Middle frontal gyrus (tissue), 1 donor: ENCODE measurements around the gene CNNM4.

Experiments used
- DNase-seq: peaks from one replicate; pipeline ENCODE4 v3.0.0-alpha.2; 2015; ENCODE audit warnings: low spot score; ENCODE audit errors: extremely low spot score

Gene CNNM4

DNA sequence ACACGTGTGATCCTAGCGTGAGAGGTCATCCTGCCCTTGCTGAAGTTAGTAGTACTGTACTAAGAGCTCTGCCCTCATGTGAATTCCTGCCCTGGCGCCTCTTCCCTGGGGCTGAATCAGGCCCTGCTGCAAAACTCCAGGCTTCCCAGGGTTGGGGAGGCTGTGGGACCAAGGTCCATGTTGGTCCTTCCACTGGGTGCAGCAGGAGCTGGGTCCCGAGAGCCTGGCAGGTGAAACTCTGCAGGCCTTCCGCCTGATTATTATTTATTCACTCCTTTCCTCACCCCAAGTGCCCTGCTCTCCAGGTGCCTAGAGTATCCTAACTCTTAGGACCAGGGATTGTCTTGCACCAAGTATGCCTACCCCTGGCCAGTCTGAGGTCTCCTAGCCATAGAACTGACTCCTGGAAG is 50.1 kb downstream of the CNNM4 start:
- no peak for DNase-seq

DNA sequence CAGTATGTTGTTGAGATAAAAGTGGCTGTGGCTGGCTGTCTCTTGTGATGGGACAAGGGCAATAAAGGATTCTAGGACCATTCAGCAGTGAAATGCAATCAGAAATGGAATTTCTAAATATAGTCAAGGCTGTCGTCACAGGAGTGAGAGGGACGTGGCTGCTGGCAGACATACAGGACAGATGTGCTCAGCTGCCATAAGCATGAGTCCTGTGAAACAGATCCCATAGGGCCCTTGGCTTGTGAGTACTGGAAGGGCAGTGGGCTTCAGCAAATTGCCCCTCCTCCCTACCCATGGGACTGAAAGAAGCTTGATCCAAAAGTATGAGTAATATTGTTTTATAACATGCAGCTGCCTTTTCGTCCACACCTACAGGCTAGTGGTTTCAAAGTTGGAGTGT is 51.2 kb downstream of the CNNM4 start:
- DNase-seq: no peak

DNA sequence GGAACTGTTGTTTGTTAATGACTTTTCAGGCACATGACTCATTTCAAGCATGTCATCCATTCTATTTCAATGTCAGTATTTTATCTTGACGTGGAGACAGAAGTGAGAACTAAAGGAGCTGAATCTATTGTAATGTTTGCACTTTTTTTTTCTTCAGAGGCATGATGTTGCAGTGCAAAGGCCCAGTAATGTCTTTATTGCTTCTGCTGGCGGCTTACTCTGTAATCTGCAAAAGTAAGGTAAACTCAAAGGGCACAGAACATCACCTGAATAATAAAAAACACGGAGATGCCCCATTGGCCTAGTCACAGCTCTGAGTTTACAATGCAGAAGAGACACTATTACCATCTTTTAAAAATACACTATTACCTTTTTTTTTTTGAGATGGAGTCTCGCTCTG is 53.0 kb downstream of the CNNM4 start:
- DNase-seq: no peak

DNA sequence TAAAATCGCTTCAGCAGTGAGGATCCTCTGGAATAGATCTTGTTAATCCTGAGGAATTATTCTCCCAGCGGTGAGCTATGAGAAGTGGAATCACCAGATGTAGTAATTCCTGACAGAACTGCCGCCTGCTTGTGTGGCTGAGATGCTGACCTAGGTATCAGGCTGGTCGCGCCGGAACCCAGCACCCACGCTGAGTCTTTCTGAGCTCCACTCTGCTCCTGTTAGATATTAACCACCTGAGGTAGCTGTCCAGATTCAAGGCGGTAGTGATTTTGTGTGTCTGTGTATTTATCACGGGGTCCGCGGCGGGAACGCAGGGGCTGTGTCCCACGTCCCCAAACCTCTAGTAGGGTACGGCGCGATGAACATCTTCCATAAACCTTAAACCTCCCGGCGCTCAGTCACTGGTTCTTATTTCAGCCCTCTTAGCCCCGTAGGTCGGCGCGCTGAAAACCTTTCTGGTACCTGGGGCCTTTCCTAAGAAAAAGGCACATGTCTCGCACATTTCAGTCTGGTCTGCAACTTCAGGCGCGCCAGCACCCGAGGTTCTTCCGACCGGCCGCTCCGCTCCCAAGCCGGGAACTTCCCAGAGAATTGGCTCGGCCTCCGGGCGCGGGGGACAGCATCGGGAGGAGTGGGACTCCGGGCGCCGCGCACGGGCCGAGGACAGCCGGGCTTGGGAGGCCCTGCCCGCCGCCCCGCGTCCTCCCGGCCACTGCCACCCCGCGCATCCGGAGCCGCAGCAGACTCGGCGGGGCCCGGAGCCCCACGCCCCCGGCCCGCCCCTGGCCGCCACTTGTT is 54.8 kb downstream of the CNNM4 start:
- no peak for DNase-seq

DNA sequence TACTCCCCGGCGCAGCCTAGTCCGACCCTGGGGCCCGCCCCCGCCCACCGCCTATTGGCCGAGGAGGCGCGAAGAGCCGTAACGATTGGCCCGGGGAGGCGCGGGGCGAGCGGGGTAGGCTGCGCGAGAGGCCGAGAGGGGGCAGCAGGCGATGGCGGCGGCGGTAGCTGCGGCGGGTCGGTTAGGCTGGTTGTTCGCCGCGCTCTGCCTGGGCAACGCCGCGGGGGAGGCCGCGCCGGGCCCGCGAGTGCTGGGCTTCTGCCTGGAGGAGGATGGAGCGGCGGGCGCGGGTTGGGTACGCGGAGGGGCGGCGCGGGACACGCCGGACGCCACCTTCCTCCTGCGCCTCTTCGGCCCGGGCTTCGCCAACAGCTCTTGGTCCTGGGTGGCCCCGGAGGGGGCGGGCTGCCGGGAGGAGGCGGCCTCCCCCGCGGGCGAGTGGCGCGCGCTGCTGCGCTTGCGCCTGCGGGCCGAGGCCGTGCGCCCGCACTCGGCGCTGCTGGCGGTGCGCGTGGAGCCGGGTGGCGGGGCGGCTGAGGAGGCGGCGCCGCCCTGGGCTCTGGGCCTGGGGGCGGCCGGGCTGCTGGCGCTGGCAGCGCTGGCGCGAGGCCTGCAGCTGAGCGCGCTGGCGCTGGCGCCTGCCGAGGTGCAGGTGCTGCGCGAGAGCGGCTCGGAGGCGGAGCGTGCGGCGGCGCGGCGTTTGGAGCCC is 55.6 kb downstream of the CNNM4 start, which contains the start of gene CNNM3:
CNNM3 (plus strand) TSS at position 142 of the 709 bp plus-strand sequence; CDS start at position 152, 10 bp downstream.
- DNase-seq: peak; percentile 90

DNA sequence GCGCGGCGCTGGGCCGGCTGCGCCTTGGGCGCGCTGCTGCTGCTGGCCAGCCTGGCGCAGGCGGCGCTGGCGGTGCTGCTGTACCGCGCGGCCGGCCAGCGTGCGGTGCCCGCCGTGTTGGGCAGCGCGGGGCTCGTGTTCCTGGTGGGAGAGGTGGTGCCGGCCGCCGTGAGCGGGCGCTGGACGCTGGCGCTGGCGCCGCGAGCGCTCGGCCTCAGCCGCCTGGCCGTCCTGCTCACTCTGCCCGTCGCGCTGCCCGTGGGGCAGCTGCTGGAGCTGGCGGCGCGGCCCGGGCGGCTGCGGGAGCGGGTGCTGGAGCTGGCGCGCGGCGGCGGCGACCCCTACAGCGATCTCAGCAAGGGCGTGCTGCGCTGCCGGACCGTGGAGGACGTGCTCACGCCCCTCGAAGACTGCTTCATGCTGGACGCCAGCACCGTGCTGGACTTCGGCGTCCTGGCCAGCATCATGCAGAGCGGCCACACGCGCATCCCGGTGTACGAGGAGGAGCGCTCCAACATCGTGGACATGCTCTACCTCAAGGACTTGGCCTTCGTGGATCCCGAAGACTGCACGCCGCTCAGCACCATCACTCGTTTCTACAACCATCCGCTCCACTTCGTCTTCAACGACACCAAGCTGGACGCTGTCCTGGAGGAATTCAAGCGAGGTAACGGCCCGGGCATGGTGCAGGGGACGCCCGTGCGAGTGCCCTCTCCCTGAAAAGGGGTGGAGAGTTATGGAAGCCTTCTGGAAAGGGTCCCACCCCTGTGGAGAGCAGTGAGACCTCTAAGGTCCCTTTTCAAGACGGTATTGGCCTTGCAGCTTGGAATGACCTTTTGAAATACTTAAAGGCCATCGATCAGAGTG is 56.4 kb downstream of the CNNM4 start:
- DNase-seq: no peak

DNA sequence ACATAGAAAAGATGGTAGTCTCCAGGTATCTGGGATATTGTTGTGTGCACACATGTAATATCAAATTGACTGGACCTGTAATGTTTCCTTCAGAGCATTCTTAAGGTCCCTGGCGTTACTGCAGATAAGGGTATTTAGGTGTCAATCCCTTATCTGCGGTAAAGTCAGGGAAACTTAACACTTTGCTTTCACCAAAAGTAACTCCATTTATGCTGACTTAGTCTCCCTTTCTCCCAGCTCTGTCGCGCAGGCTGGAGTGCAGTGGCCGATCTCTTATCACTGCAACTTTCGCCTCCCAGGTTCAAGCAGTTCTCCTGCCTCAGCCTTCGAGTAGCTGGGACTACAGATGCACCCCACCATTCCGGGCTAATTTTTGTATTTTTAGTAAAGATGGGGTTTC is 57.2 kb downstream of the CNNM4 start:
- DNase-seq: no peak

DNA sequence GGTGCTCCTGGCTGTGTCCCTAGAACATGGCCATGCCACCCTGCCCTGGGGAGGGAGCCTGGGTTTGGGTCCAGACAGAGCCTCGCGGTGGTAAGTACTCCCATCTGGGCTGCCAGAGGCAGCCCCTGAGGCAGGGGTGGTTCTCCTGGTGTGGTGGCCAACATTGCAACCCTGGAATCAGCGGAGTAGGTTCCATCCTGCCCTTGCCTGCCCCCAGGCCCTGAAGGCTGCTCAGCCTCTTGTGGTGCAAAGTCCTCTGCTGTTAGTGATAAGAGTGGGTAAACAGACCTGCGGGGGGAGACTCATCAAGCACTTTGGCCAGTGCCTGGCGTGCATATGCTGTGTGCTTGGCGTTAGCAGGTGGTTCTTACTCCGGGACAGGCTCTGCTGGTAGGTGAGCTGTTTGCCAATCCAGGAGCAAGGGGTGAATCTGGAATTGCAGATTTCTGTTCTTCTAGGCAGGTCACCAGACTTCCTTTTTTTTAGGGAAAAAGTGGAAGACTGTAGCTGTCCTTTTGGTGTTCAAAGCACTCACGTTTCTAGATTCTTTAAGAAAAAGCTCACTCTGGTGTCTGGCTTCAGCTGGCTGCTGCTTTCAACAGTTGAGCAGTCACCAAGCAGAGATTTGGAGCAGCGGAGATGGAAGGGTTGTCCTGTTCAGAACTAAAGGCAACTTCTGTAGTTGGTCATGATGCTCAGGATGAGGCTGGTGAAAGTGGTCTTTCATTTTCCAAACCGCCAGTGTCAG is 58.6 kb downstream of the CNNM4 start:
- no peak for DNase-seq

DNA sequence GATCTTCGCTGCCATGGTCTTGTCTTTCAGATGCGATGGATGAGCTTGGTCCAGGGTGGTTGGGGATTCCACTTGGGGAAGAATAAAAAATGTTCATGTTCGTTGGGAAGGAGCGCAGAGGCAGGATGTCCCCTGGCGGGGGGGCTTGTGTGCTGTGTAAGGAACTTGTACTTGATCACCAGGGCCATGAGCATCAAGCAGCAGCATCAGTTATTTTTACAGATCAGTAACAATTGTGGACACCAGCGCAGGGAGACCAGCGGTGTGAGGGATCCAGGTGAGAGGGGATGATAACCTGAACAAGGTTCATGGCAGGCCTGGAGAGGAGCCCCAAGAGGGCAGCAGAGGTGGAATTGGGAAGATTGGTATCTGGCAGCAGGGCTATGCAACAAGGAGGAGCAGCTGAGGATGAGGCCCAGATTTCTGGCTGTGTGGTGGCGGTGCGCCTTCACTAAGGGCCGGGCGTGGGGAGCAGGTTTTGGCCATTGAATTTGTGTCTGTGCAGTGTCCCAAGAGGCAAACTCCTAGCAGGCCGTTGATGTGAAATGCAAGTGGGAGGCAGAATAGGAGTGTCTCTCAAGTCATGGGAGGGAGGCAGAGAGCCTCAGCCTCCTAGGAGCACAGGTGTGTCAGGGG is 59.3 kb downstream of the CNNM4 start:
- no peak for DNase-seq

DNA sequence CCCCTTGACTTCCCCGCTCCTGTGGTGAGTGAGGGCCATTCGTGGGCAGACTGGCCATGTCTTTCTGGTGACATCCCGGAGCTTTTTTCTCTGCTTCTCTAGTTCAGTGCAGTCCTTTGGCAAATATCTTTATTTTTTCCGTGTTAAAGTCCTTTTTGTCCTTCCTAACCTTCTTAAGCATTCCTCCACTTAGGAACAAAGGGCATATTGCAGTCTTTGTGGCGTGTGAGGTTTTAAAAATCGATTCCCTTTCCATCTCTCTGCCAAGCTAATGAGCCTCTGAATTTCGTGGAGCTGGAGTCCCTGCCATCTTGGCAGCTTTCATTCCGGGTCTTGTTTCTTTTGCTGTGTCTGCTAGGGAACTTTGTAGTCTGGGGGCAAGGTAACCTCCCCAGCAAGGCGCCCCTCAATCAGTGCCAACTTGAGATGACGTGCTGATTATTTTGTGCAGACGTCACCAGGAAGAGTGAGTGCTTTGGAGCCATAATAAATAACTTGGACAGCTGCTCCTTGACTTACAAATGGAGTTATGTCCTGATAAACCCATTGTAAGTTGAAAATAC is 60.5 kb downstream of the CNNM4 start:
- DNase-seq: no peak

DNA sequence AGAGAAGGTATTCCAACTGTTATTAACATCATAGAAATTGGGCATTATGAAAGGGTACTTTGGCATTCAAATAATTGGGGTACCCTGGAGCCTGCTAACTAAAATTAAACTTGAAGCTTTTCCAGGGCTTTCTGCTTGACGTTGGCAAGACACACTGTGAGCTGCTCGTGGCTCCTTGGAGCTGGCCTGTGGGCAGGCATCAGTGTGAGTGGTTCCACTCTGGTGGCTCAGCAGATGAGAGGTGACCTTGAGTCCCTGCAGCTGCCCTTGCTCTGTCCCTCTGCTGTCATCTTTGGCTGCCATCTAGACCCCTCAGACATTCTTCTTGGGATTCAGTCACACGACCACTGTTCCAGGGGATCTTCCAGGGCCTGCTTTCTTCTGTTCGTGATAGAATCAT is 62.1 kb downstream of the CNNM4 start:
- no peak for DNase-seq

DNA sequence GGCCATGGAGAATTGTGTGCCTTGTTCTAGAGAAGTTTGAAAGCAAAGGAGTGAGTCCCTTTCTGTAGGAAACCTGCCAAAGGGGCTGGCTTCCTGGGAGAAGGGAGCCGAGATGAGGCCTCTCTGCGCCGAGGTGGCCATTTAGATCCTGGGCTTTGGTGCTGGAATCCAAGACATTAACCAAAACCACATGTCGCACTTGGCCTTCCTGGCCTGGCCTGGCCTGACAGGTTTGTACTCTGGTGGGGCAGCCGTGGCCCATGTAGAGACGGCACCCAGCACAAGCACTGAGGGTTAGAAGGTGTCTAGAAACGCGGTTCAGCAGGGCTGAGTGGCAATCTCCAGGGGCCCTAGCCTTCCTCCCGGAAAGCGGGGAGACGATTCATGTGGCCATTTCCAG is 62.5 kb downstream of the CNNM4 start:
- DNase-seq: no peak

DNA sequence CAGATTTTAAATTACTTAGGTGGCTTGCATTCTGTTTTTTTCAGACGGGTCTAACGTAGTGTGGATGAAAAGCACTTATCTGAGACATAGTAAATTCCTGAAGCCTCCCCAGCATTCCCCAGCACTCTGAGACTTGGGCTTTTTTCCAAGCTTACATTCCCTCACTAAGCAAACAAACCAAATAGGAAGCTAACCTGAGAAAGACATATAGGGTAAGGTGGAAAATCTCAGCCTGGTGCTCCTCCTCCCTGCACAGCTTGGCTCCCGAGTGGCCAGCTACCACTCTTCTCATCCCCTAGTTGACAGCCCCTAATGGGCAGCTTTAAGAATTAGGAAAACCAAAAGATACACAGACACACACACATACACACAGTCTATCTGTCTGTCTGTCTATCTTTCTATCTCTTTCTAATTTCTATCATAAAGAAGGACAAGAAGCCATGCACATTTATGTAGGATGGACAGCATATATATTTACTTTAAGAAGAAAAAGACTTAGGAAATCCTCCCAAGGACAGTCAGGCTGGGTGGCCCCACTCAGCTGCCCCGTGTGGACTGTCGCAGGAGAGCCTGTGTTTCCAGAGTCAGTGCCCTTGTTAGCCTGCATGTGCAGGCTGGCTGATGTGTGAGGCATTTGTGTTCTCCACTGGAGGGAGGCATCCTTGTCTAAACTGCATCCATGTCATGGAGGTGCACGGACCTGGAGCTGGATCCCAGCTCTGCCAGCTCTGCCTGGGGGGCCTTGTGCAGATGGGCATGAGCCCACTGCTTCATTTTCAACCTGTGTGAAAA is 63.6 kb downstream of the CNNM4 start:
- no peak for DNase-seq

DNA sequence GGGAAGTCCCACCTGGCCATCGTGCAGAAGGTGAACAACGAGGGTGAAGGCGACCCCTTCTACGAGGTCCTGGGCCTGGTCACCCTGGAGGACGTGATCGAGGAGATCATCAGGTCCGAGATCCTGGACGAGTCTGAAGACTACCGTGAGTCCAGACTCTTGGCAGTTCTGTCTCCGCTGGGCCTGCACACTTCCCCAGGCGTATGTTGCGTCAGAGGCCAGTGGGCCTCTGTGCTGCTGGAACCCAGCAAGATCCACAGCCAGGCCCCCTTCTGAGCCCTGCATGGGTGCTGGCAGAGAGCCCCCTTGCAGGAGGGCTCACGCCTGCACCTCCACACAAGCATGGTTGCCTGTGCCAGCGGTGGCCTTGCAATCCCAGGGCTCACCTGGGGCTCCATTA is 64.4 kb downstream of the CNNM4 start:
- no peak for DNase-seq

DNA sequence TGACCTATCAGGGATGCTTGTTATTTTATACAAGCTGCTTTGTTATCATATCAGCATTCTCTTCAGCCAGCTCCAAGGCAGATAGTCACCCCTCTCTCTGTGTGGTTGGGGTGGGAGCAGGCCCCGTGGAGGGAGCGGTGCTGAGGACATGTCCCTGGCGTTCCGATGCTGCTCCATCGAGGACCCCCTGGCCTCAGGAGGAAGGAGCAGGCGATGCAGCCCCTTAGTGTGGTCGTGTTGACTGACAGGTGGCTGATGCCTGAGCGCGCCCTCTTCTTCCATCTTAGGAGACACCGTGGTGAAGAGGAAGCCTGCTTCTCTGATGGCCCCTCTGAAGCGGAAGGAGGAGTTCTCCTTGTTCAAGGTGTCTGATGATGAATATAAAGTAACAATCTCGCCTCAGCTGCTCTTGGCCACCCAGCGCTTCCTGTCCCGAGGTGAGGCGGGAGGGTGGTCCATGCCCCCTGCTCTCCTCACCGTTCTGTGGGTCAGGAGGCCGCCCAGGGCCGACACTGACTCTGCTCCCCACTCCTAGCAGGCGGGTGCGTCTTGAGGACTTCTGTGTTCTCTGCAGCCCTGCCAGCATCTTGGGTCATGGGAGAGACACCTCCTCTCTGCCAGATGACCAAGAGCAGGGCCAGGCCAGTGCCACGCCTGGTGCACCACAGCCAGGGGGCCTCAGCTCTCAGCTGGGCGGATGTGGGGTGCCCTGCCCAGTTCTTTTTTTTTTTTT is 66.0 kb downstream of the CNNM4 start:
- DNase-seq: no peak

DNA sequence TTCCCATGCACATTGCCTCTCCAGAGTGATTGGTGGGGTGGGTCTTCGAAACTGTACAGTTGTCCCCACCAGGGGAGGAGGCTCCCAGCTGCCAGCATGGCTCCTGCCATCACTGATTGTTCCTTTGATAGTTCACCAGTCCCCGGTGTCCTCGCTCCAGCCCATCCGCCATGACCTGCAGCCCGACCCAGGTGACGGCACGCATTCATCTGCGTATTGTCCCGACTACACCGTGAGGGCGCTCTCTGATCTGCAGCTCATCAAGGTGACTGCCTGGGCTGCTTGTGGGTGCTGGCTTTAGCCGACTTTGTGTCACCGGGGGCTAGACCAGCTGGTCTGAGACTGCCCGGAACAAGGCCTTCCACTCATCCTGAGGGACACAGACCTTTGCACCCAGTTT is 67.7 kb downstream of the CNNM4 start:
- no peak for DNase-seq

DNA sequence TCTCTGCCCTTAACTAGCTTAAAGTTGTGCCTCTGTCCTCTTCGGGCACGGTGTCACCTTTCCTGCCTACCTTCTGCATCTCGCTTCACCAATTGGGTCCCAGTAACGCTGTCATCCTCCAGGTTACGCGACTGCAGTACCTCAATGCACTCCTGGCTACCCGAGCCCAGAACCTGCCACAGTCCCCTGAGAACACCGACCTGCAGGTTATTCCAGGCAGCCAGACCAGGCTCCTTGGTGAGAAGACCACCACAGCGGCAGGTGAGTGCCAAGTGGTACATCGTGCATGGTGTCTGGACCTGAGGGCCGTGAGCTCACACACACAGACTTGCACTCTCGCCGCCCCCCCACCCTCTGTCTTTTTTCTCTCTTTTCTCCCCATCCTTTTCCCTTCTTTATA is 68.2 kb downstream of the CNNM4 start:
- no peak for DNase-seq

DNA sequence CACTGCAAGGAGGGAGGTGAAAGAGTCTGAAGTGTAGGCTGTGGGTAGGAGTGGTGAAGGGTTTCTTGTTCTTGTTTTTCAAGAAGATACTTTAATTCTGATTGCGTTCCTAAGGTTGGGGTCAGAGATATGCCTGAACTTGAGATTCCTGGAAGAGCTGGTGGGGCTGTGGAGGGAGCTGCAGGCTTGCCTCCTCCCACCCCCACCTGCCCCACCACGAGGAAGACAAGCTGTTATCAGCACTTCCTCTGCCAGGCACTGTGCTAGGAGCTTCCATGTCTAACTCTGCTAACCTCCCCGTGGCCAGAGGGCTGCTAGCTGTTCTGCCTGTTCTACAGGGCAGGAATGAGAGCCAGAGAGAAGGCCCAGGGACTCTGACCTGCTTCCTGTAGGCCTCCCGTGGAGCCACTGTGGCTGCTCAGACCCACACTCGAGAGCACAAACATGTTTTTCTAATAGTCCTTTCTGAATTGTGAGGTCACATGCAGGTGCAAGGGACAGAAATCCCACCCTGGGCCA is 69.4 kb downstream of the CNNM4 start:
- no peak for DNase-seq

DNA sequence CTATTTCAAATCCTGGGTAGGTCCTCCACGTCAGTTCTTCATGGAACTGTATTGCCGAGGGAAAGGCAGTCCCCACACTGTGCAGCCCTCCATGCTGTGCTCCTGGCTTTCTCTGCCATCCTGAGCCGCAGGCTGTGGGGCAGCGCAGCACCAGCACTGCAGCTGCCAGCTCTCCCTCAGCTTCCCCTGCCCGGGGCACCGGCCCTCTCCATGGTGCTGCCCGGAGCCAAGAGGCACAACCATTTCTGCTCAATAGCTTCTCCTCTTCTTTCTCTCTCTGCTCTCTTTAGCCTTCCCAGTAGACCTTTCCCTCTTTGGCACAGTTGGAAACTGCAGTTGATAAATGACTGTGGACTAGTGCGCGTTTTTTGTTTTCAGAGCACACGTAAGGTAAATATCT is 71.0 kb downstream of the CNNM4 start:
- no peak for DNase-seq
